Activated CD4-positive, alpha-beta T cell treated with anti-CD3 and anti-CD28 coated beads for 48 hours (primary cell): ENCODE results near the gene CORO2B.

Experiments used
- DNase-seq: peaks from one replicate; pipeline ENCODE4 v3.0.0-alpha.2; 2020

CORO2B gene

DNA sequence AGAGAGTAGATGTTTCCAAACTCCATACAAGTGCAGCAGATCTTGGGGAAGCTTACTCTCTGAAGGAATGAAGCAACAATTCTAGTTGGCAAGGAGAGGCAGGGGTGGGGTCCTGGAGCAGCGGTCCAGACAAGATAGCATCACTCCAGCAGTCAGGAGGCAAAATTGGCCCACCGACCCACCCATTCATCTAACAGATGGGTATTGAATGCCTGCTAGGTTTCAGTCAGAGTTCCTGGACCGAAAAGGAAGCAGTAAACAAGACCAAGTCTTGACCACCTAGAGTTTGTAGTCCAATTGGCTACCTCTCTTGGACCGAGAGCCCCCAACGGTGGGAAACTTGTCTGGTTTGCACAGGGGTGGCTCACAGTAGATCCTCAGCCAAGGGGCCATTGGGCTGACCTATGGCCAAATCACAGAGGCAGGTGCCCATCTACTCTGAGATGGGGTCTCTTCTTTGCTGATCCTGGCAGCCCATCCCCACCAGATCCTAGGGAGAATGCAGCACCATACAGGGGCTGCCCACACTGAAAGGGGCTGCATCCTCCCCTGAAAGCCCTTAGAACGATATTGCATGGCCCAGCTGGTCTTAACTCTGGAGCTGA is 74.3 kb downstream of the CORO2B start:
- DNase-seq, result no peak

DNA sequence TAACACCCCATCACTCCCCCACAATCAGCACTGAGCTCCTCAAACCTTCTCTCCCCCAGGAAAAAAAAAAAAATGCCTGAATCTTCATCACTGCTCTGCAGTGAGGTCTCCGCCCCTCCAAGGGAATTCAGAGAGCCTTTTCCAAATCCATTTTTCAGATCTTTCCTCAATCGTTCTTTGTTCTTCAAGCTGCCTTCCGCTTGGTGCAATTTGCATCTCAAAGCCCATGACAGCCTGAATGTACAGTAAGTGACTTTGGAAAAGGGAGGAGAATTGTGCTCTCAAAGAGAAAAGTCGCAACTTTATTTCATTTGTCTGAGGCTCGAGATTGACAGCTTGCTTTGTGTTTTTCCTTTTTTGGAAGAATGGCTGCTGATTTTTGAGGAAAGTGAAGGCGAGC is 75.0 kb downstream of the CORO2B start:
- DNase-seq, result no peak

DNA sequence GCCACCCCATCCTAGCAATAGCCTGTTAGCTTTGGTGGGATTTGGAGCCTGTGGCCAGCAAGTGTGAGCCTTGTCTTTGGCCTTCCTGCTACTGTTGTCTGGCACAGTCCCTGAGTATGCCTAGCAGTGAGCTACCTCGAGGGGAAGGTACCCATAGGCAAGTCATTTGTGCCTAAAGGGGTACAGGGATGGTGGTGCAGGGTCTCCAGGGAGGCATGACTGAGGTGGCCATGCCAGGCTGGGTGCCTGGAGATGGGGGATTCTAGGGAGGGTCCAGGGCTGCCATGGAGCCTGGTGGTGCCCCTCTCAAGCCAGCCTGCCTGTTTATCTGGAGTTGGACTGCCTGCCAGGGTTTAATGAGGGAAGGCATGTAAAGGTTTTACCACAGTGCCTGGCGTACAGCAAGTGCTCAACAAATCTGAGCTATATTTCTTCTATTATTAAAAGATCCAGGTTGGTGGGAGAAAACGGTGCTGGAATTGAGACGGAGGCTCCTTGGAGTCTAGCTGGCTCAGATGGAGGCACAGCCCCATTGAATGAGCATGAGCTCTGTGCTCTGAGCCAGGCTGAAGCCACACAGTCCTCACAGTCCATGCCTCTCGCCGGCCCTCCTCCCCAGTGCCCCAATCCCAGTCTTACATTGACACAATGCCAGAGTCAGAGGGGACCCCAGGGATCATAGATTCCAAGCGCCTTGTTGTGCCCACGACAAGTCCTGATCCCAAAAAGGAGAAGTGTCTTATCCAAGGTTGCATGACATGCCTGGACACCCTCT is 76.2 kb downstream of the CORO2B start:
- no peak for DNase-seq

DNA sequence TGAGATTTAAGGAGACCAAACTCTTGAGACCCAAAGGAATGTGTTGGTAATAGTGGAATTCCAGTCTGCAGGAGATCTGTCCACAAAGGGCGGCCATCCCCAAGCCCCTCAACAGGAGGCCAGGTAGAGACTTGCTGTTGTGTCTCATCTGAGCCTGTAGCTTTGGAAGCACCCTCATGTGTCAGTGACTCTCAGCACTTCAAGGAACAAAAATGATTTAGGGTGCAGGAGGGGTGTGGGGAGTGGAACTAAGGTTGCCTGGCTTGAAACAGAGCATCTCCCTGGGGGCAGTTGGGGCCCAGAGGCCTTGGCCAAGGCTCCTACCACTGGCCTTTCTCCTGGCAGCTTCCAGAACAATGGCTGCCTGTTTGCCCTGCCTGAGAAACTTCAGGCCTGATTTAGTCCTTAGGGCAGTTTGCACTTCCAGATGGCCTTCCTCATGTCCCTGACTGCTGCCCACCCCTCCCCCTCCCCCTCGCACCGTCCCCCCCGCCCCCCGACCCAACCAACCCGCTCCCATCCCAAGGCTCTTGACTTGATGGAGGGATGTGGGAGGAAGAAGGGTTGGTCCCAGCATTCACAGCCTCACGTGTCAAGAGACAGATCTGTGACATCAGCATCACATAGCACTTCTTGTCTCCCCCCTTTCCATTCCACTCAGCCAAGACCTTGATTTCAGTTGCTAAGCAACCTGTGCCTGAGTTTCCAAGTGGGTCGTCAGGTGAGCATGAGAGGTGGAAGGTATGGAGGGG is 77.1 kb downstream of the CORO2B start:
- DNase-seq, result no peak

DNA sequence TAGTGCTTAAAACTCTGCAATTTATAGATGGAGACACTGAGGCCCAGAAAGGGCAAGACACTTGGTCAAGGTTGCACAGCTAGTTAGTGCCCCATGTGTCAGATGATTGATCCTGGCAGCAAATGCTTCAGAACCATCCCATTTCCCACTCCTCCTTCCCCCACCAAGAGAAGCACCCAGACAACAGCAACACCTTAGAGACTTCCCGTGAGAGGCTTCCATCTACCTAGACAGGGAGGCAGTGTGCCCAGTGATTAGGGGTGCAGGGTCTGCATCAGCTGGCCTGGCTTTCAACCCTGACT is 77.6 kb downstream of the CORO2B start:
- DNase-seq, result no peak

DNA sequence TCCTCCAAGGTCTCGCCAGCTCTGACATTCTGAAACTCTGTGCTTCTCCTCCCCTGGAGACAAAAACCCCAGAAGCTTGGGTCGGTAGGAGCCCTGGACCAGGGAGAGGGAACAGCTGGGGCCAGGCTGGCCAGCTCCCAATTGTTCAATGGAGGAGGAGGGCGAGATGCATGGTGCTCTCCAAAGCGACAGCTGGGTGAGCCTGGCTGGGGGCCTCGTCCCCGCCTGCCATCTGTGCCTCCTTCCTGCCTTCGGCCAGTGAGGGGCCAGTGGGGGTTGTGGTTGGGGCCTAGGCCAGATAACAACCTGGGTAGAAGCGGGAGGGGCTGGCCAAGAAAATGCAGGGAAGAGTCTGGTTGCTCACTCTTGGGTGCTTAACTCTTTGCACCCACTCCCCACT is 79.4 kb downstream of the CORO2B start:
- DNase-seq, result no peak

DNA sequence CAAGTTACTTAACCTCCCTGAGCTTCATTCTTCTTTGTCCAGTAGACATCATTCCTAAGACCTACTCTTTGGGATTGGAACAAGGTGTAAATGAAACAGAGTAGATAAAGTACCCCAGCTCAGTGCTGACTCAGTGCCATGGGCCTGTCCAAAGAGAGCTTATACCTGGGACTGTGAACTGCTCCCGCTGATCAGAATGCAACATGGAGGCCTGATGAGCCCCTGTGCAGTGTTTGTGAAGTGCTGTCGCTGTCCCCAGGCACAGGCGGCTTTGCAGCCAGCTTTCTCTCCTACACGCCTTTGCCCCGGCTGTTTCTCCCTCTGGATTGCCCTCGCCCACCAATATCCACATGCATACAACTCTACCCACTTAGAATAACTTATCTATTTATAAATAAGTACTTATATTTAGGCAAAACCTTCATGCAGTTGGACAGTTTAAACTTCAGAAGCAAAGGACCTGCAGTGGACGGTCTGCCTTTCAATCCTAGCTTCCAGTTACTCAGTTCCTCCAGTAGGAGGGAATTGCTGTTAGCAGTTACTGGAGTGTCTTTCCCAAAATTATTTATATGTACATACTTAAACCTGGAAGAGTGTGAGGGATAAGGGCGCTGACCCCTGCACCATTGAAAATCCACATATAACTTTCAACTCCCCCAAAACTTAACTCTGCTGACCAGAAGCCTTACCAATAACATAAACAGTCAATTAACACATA is 80.0 kb downstream of the CORO2B start:
- no peak for DNase-seq

DNA sequence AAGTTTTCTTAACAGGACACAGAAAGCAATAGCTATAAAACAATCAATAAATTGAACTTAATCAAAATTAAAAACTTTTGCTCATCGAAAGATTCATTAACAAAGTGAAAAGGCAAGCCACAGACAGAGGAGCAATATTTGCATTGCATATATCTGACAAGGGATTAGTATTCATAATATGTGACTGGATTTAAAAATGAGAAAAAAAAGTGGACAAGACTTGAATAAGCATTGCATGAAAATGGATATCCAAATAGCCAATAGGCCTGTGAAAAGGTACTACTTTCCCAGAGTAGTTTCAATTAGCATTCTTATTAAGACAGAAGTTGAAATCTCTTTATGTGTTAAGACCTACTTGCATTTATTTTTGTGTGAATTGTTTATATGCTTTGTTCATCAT is 84.7 kb downstream of the CORO2B start:
- DNase-seq, result no peak

DNA sequence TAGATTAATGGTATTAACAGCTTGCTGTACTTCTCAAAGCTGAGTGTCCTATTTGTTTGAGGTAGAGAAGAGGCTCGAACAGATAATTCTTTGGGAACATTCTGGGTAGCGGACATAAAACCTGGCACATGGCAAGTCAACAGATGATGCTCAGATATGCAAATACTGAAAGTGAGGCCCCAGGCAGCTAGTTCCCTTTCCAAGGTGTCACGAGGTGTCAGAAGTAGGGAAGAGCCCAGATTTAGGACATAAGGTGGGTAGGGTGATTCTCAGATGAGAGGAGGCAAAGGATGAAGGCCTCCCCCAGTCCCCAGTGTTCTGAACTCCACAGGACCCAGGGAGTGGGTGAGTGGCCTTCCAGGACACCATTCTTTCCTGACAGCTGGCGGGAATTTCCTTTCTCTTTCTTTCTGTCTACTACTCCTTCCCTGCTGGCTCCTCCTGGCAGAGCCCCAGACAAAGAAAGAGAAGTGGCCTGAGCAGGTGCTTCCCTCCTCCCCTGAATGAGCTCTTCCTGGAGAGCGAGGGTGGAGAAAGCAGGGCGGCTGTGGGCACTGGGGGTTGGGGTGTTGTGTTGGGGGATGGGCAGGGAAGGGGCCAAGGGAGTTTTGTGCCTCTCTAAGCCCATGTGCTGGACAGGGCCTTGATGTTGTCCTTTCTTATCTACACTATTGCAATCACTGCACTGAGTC is 87.5 kb downstream of the CORO2B start:
- DNase-seq, result no peak

DNA sequence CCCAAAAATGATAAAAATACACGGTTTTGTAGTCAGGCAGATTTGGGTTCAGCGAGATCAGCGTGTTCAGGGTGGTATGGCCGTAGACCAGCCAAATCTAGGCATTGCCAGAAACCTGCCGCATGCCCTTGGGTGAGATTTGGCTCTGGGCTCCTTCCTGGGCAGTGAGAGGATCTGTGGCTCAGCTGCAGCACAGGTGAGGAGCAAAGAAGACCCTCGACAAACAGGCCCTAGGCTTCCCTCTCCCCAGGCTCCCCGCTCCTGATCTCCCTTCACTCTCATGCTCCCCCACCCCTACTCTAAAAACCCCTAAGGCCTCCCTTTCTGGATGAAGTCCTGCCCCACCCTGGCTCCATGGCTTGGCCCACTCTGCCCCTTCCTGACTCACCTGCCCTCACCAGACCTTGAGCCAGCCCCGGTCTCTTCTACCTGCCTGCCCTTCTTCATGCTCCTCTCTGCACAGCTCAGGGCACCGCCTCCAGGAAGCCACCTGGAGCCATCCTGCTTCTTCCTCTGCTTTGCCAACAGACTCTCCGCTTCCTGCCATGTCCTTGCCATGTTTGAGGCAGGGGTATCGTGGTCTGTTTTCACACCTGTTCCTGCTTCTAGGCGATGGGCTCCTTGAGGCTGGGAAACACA is 88.1 kb downstream of the CORO2B start:
- no peak for DNase-seq

DNA sequence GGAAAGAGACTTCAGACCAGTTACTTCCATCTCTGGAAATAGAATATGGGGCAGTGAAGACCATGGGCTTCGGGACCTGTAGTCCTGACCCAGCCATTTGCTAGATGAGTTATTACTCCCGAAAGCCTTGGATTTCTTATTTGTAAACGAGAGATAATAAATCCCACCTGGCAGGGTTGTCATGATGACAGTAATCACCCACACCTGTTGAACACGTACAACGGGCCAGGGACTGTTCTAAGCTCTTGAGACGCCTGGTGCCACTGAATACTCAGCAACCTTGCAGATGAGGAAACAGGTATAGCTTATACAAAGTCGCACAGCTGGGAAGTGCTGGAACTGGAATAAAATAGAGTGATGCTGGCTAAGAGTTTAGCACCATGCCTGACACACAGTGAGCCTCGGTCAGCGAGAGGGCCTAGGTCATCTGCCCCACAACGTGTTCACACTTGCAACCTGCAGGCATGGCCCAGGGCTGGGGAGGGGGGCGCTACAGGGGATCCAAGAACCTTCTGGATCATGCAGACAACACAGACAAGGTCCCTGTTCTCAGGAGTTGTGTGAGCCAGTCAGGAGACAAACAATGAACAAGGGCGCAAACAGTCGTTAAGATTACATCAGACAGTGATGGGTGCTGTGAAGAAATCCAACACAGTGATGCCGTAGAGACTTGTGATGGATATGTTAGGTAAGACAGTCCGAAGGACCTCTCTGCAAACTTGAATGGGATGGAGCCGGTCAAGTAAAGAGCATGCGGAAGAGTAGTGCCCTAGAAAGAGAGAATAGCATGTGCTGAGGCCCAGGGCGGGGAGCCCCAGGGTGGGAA is 89.2 kb downstream of the CORO2B start:
- no peak for DNase-seq

DNA sequence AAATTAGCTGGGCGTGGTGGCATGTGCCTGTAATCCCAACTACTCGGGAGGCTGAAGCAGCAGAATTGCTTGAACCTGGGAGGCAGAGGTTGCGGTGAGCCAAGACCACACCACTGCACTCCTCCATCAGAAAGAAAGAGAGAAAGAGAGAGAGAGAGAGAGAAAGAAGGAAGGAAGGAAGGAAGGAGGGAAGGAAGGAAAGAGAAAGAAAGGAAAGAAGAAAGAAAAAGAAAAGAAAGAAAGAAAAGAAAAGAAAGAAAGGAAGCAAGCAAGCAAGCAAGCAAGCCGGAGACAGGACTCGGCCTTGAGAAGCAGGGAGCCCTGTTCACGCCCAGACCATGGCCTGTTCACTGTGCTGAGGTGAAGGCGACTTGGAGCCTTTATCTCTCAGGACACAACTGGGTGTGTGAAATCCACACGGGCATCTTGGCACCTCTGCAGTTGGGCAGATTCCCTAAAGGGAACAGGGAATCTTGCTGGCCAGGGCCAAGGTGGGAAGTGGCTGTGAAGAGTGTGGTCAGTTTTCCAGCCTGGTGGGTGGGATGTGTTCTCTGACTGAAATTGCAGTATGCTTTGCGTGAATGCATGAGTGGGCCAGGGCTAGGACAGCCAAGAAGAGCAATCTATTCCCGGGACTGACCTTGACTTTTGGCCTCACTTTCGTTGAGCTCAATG is 90.3 kb downstream of the CORO2B start:
- DNase-seq, result no peak

DNA sequence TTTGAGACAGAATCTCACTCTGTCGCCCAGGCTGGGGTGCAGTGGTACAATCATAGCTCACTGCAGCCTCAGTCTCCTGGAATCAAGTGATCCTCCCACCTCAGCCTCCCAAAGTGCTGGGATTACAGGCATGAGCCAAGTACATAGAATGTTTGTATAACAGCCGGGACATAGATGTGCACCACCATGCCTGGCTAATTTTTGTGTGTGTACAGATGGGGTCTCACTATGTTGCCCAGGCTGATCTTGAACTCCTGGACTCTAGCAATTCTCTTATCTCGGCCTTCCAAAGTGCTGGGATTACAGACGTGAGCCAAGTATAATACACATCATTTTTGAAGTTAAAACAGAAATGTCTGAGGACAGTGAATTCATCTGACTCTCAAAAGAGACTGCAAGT is 93.5 kb downstream of the CORO2B start:
- DNase-seq, result no peak

DNA sequence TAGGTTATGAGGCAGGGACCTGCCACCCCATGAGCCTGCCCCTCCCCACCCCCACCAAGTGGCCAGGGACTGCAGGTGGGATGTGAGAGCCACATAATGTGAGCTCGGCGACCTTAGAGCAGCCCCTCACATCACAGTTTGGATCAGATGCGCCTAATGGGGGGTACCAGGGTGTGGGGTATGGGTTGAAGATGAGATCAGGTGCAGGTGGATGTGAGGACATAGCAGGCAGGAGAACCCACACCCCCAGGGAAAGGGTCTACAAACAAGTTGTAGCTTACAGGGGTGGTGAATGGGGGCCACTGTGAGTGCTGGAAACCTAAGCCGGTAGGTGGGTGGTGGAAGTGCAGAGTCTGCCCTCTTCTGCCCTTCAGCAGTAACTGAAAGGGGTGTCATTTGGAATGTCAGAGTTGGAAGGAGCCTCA is 94.0 kb downstream of the CORO2B start:
- no peak for DNase-seq

DNA sequence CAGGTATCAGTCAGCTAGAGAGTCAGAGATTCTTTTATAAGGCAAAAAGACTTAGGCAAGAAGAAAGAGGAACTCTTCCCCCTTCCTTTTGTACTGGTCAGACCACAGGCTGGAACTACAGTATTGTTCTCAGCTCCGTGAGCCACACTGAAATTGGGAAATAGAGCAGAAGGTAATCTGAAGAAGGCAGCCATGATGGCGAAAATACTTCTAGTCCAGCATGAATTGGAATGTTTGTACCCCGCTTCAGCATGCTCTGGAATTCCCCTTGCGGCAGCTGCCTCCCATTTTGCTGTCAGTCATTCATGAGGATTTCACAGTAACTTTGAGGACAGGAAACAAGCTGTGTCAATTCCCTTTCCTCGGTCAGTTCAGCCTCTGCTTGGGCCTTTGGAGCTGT is 96.2 kb downstream of the CORO2B start:
- DNase-seq, result no peak

DNA sequence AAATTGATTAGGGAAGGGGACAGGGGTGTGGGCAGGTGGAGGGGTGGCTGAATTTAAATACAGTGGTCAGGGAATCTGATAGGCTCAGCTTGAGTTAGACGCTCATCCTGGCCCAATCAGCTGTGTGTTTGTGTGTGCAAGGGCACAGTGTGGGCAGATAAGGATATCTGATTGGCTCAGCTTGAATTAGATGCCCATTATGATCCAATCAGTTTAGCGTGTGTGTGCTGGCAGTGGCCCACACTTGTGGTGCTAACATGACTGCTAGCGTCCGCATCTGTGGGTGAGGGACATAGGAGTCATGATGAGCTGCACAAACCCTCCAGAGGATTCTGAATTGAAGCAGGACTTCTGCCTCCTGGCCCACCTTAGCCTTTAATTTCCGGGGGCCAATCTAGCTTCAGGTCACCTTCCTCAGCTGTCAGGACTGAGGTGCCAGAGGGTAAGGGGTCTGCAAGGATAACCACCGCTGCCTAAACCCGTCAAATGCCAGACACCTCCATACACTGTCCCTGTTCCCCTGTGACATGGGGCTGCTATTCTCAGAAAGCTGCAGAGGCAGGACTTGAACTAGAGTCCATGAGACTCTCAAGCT is 97.3 kb downstream of the CORO2B start:
- no peak for DNase-seq

DNA sequence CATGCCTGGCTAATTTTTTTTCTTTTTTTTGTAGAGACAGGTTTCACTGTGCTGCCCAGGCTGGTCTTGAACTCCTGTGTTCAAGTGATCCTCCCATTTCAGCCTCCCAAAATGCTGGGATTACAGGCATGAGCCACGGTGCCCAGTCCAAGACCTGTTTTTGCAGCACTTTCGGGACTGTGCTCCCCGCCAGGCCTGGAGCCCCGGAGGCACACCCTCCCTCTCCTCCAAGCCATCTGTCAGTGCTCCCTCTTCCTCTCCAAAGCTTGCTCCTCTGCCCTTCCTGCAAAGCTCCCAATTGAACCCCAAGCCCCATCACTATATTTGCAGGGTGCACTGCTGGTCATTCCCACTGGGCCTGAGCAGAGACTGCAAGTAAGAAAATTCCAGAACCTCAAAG is 98.1 kb downstream of the CORO2B start:
- no peak for DNase-seq

DNA sequence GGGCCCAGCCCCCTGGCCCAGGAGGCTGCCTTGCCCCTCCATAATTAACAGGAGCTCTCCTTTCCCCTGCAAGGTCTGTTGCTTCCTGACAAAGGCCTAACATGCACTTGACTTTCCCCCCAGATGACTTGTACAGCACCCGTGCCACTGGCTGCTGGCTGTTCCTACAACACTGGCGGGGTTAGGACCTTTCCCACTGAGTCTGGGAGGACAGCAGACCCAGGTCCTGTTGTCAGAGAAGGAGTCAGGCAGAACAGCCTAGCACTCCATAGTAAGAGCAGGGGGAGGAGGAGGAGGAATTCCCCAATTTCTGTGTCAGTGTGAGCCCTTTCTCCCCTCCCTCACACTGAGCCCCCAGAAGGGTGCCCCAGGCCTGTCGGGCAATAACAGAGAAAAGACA is 99.2 kb downstream of the CORO2B start:
- DNase-seq, result no peak

DNA sequence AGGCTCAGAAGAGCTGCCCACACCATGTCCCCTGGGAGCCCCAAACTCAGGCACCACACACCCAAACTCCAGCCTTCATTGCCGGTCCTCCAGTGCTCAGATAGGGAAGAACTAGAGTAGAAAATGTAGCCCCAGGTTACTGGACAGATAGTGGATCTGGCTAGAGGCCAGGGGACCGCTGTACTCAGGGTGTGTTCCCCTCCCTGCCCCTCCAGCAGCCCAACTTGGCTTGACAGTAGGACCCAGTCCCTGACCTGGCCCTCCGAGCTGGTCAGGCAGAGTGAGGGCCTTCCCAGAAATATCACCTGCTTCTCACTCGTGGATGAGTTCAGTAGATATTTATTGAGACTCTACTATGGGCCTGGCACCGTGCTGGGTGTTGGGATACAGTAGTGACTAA is 100.0 kb downstream of the CORO2B start:
- DNase-seq, result no peak

DNA sequence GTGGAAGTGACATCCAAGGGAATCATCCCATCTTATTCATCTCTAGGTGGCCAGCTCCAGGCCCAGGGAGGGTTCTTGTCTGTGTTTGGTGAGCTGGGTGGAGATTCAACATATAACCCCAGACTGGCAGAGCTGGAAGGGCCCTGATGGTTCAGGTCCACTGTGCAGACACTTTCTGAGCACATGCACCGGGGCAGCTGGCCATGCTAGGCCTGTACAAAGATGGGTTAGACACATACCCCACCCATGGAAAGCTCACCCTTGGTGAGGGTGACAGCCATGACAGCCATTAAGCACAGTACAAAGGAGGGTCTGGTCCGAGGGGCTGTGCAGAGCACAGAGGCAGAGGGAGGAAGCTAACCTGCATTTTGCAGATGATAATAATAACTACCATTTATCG is 100.4 kb downstream of the CORO2B start:
- DNase-seq, result no peak

DNA sequence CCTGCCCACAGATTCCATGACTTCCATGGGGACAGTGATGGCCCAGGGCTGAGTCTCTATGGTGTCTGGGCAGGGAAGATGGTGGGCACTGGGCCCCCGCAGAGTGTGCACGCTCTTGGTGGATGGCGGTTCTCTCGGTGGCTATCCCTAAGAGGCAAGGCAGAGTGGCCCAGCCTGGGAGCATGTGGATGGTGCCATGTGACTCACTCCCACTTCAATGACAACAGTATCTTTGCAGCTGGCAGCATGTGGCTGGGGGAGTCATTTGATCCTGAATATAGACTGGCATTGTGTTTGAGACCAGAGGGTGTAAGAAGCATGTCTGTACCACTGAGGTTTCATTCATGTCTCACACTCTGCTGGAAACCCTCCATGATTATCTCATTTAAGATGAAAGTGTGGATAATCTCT is 101.2 kb downstream of the CORO2B start:
- no peak for DNase-seq
